ENCODE data around the gene NKX3-2.

DNA sequence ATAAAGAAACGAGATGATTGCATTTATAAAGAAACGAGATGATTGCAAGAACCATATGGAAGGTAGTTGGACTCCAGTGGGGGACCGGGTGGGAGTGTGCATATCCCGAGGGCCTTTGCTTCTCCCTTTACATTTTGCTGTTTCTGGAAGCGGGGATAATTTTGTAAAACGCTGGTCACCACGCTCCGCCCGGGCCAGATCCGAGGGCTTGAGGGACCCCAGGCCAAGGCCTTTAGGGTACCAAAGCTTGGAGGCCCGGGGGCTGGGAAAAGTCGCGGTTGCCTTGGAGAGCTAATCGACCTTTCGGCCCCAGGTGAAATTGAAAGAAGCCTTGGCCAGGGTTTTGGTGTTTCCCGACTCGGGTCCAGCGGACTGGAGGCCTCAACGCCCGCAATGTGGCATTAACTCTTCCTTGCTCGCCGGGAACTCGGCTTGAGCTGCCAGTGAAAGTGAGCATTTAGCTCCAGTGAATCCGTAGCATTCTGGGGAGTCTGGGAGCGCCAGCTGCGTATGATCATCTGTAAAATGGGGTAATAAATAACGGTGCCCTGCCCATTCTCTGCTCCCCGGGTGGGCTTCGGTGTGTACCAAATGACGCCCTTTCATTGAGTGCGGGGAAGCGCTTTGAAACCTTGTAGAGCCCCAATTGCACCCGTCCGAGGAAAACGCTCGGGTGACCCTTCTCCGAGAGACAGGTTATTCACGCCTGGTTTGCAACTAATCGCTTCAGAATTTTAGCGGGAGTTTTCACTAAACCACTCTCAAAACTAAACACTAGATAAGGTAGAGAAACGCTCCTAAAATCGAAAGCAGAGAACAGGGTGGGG lies 4.5 kb downstream of the NKX3-2 start:
- TF ChIP-seq CTCF (IDR thresholded peaks at IDR 0.05; ENCODE audit: low read length) (no peak), EZH2 (optimal IDR thresholded peaks at IDR 0.05; ENCODE audit: low read depth, low read length) (no peak), EZH2phosphoT487 (IDR thresholded peaks at IDR 0.05; ENCODE audit: low read length) (no peak)

Data from MM.1S (cell line).